Measurements from ENCODE around the gene PTPRH. TPM values are rescaled to one million over a fixed set of nuclear protein-coding genes. Genes with fewer than 3 reads are reported as not detected.

PTPRH gene
- total and polyA plus RNA-seq, 9 of the 15 experiments (the other 6 are each of a cell fraction or from before 2014, with no cell fraction given) = 0.87 to 34.3 (median 22.7) TPM

DNA sequence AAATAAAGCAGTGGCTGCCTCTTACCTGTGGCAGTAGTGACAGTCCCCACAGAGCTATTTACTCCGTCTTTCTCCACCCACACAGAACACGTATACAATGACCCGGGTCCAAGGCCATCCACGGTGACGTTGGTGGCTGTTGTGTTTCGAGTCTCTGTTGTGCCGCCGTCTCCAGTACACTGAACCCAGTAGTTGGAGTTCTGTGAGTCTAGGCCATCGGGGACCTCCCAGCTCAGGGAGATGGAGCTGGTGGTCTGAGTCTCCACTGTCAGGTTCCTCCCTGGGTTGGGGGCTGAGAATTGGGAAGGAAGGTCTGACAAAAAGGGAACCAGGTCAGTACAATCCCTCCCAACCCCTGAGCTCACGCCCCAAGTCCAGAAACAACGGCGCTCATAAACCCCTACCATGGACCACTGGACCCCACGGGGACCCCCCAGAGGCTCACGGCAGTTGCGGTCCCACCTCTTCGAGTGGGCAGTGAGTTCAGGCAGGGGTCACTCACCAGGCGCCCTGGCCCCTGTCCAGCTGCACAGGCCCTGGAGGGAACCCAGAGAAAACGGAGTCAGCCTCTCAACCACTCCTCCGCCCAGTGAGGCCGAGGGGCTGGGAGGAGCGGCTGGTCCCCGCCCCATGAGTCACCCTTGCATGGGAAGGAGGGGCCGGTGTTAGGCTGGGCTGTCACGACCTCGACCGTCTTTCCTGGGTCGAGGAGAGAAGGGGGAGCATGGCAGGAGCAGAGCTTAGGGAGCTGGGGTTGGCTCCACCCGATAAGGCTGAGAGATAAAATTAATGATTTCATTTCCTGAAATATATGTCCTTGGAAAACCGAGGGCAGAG, 2.4 kb downstream of the PTPRH start (continued):
- TF ChIP-seq, protein P1, sequence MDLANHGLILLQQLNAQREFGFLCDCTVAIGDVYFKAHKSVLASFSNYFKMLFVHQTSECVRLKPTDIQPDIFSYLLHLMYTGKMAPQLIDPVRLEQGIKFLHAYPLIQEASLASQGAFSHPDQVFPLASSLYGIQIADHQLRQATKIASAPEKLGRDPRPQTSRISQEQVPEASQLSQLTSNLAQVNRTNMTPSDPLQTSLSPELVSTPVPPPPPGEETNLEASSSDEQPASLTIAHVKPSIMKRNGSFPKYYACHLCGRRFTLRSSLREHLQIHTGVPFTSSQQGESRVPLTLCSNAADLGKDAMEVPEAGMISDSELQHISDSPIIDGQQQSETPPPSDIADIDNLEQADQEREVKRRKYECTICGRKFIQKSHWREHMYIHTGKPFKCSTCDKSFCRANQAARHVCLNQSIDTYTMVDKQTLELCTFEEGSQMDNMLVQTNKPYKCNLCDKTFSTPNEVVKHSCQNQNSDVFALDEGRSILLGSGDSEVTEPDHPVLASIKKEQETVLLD (IDR thresholded peaks at IDR 0.05) = peak; percentile 34; the same call in 1 of the 2 replicates
- no peak for TF ChIP-seq TEAD2 (tag; IDR thresholded peaks at IDR 0.05)
- no peak for TF ChIP-seq GATA2 (CRISPR knock-in tag; IDR thresholded peaks at IDR 0.05)
- no peak for TF ChIP-seq U2AF1 (optimal IDR thresholded peaks at IDR 0.05; ENCODE audit: low read depth, low read length)
- TF ChIP-seq EZH2 (IDR thresholded peaks at IDR 0.05; ENCODE audit: borderline replicate concordance, low read depth, low read length) = no peak
- TF ChIP-seq ZFP36 (IDR thresholded peaks at IDR 0.05; ENCODE audit: low read depth, low read length, partially characterized antibody) = peak; percentile 11
- TF ChIP-seq TCF7 (IDR thresholded peaks at IDR 0.05; ENCODE audit: borderline replicate concordance) = no peak
- peak; percentile 88 to 97 for TF ChIP-seq MAZ (CRISPR knock-in tag; conservative IDR thresholded peaks at IDR 0.05 in 1 of 2, IDR thresholded peaks at IDR 0.05 in 1 of 2)
- TF ChIP-seq SP1 (CRISPR knock-in tag; IDR thresholded peaks at IDR 0.05) = peak; percentile 80
- peak; percentile 99 for TF ChIP-seq JUN (IDR thresholded peaks at IDR 0.05; ENCODE audit: borderline replicate concordance, low read depth, low read length)
- TF ChIP-seq JUN (CRISPR knock-in tag; IDR thresholded peaks at IDR 0.05; ENCODE audit: borderline replicate concordance) = peak; percentile 76; the same call in 1 of the 2 replicates
- TF ChIP-seq POLR2H (tag; IDR thresholded peaks at IDR 0.05; ENCODE audit: low read depth) = peak; percentile 87
- TF ChIP-seq ATF7 (IDR thresholded peaks at IDR 0.05) = peak; percentile 90
- TF ChIP-seq BRF1 (IDR thresholded peaks at IDR 0.05; ENCODE audit: borderline replicate concordance, extremely low read depth, insufficient read length) = no peak
- no peak for TF ChIP-seq PHB (CRISPR knock-in tag; IDR thresholded peaks at IDR 0.05)
- no peak for TF ChIP-seq SNIP1 (IDR thresholded peaks at IDR 0.05; ENCODE audit: low read depth)
- TF ChIP-seq, protein P2, sequence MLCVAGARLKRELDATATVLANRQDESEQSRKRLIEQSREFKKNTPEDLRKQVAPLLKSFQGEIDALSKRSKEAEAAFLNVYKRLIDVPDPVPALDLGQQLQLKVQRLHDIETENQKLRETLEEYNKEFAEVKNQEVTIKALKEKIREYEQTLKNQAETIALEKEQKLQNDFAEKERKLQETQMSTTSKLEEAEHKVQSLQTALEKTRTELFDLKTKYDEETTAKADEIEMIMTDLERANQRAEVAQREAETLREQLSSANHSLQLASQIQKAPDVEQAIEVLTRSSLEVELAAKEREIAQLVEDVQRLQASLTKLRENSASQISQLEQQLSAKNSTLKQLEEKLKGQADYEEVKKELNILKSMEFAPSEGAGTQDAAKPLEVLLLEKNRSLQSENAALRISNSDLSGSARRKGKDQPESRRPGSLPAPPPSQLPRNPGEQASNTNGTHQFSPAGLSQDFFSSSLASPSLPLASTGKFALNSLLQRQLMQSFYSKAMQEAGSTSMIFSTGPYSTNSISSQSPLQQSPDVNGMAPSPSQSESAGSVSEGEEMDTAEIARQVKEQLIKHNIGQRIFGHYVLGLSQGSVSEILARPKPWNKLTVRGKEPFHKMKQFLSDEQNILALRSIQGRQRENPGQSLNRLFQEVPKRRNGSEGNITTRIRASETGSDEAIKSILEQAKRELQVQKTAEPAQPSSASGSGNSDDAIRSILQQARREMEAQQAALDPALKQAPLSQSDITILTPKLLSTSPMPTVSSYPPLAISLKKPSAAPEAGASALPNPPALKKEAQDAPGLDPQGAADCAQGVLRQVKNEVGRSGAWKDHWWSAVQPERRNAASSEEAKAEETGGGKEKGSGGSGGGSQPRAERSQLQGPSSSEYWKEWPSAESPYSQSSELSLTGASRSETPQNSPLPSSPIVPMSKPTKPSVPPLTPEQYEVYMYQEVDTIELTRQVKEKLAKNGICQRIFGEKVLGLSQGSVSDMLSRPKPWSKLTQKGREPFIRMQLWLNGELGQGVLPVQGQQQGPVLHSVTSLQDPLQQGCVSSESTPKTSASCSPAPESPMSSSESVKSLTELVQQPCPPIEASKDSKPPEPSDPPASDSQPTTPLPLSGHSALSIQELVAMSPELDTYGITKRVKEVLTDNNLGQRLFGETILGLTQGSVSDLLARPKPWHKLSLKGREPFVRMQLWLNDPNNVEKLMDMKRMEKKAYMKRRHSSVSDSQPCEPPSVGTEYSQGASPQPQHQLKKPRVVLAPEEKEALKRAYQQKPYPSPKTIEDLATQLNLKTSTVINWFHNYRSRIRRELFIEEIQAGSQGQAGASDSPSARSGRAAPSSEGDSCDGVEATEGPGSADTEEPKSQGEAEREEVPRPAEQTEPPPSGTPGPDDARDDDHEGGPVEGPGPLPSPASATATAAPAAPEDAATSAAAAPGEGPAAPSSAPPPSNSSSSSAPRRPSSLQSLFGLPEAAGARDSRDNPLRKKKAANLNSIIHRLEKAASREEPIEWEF (CRISPR knock-in tag; IDR thresholded peaks at IDR 0.05) = no peak
- no peak; the same call in 1 of the 2 replicates for TF ChIP-seq GATAD2B (IDR thresholded peaks at IDR 0.05; ENCODE audit: borderline replicate concordance)
- TF ChIP-seq NCOA6 (IDR thresholded peaks at IDR 0.05) = no peak
- TF ChIP-seq KAT2B (IDR thresholded peaks at IDR 0.05; ENCODE audit: low read depth, low read length) = no peak
- peak; percentile 85 for TF ChIP-seq ARID1B (IDR thresholded peaks at IDR 0.05)

Data from K562 (cell line).